ENCODE results near the gene TSPAN14. TPM values are rescaled to one million over a fixed set of nuclear protein-coding genes. Genes with fewer than 3 reads are reported as not detected.
A peak's percentile ranks its signal among the peaks of the same experiment; 100 is the strongest.

The TSPAN14 gene
- total RNA-seq, 4 donors from 2014 or later: 37.1 to 110 (median 66.1) TPM

GRCh38 chr10:80408242-80409101, 45.6 kb upstream of the TSPAN14 start, which contains the start of gene PRXL2A:
PRXL2A (plus strand) TSS chr10:80408551; CDS start chr10:80420468, 11,917 bp downstream.
- TF ChIP-seq POLR2A (IDR thresholded peaks at IDR 0.05): peak; percentile 41 to 74
- TF ChIP-seq, protein P1, sequence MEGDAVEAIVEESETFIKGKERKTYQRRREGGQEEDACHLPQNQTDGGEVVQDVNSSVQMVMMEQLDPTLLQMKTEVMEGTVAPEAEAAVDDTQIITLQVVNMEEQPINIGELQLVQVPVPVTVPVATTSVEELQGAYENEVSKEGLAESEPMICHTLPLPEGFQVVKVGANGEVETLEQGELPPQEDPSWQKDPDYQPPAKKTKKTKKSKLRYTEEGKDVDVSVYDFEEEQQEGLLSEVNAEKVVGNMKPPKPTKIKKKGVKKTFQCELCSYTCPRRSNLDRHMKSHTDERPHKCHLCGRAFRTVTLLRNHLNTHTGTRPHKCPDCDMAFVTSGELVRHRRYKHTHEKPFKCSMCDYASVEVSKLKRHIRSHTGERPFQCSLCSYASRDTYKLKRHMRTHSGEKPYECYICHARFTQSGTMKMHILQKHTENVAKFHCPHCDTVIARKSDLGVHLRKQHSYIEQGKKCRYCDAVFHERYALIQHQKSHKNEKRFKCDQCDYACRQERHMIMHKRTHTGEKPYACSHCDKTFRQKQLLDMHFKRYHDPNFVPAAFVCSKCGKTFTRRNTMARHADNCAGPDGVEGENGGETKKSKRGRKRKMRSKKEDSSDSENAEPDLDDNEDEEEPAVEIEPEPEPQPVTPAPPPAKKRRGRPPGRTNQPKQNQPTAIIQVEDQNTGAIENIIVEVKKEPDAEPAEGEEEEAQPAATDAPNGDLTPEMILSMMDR (IDR thresholded peaks at IDR 0.05): peak in 1 of 4 experiments; percentile 38
- H3K9me3 ChIP-seq: no peaks in the 10 kb centered on the region
- no peaks in the 10 kb centered on the region for H3K27me3 ChIP-seq
- no peaks in the 10 kb centered on the region for H3K36me3 ChIP-seq
- peak within 1 kb of the TSS; percentile 78 to 82 for H3K4me3 ChIP-seq
- DNase-seq: peak; percentile 78 to 82
- peaks cover 0 to 4% of the 10 kb centered on the region in 2 donors for H3K4me1 ChIP-seq
- H3K27ac ChIP-seq: peak within 1 kb of the TSS; percentile 86 to 91
- intact Hi-C loops (cut with DNase I; ENCODE audit: low total_unique reads): no loop called here

- H3K27me3 ChIP-seq: no peaks in the 10 kb centered on the region
- peak overlapping the region; percentile 78 to 82 for H3K4me3 ChIP-seq
- no peaks in the 10 kb centered on the region for H3K36me3 ChIP-seq
- TF ChIP-seq, protein P1 (IDR thresholded peaks at IDR 0.05): no peak
- no peak for TF ChIP-seq POLR2A (IDR thresholded peaks at IDR 0.05)
- H3K9me3 ChIP-seq: no peaks in the 10 kb centered on the region
- intact Hi-C loops (cut with DNase I; ENCODE audit: low total_unique reads): no loop called here
- no peak for DNase-seq
- H3K27ac ChIP-seq: peak overlapping the region; percentile 86 to 91
- peaks cover 0 to 4% of the 10 kb centered on the region in 2 donors for H3K4me1 ChIP-seq
Measured at GRCh38 chr10:80409121-80409520, 45.0 kb upstream of the TSPAN14 start.

DNA sequence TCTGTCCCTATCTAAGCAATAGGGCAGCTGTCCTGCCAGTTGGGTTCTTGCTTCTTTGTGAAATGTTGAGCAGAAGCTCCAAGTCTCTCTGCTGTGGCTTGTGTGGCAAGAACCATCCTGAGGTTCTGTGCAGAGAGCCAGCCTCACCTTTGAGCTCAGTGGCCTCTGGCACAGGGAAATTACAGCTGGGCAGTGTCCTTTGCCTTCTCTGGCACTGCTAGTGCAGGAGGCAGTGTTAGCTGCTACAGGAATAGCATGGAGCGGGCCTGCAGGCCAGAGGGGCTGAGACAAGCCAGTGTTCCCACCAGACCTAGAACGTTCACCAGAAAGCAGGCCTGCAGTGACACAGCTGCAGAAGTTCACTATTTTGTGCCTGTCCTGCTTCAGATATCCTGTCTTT, 44.0 kb upstream of the TSPAN14 start:
- Histone ChIP-seq H3K4me1 (peaks cover 0 to 8% of the 10 kb centered on the region in 2 donors), H3K4me3 (no peak overlapping the region), H3K27ac (peak overlapping the region in 1 of 2 donors; percentile 5)

DNA sequence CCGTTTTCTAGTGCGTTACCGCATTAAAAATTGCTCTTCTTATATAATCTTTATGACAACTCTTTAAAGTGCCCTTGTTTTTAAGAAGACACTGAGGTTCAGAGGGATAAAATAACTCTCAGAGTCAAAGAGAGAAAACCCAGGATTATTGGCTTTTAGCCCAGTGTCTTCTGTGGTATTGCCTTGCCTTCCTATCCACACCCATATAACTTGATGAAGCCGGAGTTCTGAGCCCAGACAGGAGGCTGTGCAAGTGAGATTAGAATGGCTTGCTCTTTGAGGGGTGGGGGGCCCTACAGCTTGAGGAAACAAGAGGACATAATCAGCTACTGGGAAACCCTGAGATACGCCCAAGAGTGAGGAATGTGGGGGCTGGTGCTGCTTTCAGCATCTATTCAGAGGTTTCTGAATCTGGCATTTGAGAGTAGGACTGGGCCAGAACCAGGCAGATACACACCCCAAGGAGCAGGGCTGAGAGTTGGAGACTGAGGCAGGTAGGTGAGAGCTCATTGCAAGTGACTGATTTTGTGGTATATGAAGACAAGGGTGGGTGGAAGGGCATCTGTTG, 43.4 kb upstream of the TSPAN14 start:
- no peaks in the 10 kb centered on the region for H3K36me3 ChIP-seq
- DNase-seq: no peak
- H3K27ac ChIP-seq: peak overlapping the region in 1 of 2 donors; percentile 5
- H3K4me3 ChIP-seq: no peak overlapping the region
- no peaks in the 10 kb centered on the region for H3K9me3 ChIP-seq
- no peaks in the 10 kb centered on the region for H3K27me3 ChIP-seq
- intact Hi-C loops (cut with DNase I; ENCODE audit: low total_unique reads): no loop called here
- TF ChIP-seq, protein P1 (IDR thresholded peaks at IDR 0.05): no peak
- TF ChIP-seq POLR2A (IDR thresholded peaks at IDR 0.05): no peak
- peaks cover 0 to 12% of the 10 kb centered on the region in 2 donors for H3K4me1 ChIP-seq

More for the DNA sequence above, 44.0 kb upstream of the TSPAN14 start:
- TF ChIP-seq POLR2A (IDR thresholded peaks at IDR 0.05): no peak
- DNase-seq: no peak
- intact Hi-C loops (cut with DNase I; ENCODE audit: low total_unique reads): no loop called here
- Histone ChIP-seq H3K27me3 (no peaks in the 10 kb centered on the region), H3K36me3 (no peaks in the 10 kb centered on the region), H3K9me3 (no peaks in the 10 kb centered on the region)

GRCh38 chr10:80411267-80411668, 42.8 kb upstream of the TSPAN14 start:
- Histone ChIP-seq H3K27me3 (no peaks in the 10 kb centered on the region), H3K4me1 (peaks cover 0 to 18% of the 10 kb centered on the region in 2 donors), H3K27ac (peak overlapping the region in 1 of 2 donors; percentile 3), H3K36me3 (no peaks in the 10 kb centered on the region), H3K4me3 (no peak overlapping the region), H3K9me3 (no peaks in the 10 kb centered on the region)
- no peak for DNase-seq
- TF ChIP-seq POLR2A (IDR thresholded peaks at IDR 0.05): no peak
- TF ChIP-seq, protein P1 (IDR thresholded peaks at IDR 0.05): no peak
- intact Hi-C loops (cut with DNase I; ENCODE audit: low total_unique reads): no loop called here
